Myocyte (in vitro differentiated cells): ENCODE measurements around the gene KRT37. TPM values are rescaled to one million over a fixed set of nuclear protein-coding genes. Genes with fewer than 3 reads are reported as not detected.
"Not testable (repeated sequence)": the region's sequence is repeated elsewhere in the genome, so short reads cannot be mapped to it uniquely, and the experiment has no call there.

Experiments used
- DNase-seq: peaks from one replicate; pipeline ENCODE4 v3.0.0-alpha.2; 2012; ENCODE audit warnings: low read depth
- total RNA-seq: library from RNA; depleted of rRNA; stranded (reverse); fragments of >200 nt; gene quantifications from 2 replicates; pipeline ENCODE4 v1.2.3, GENCODE V29; 2014

KRT37 gene
- total RNA-seq, 1 donor from 2014 or later: not detected

- DNase-seq: no peak
These were observed 12.9 kb upstream of the KRT37 start for GRCh38 chr17:41437254-41437653.

GRCh38 chr17:41434415-41434814 lies 10.0 kb upstream of the KRT37 start:
- no peak for DNase-seq

- DNase-seq: no peak
These were observed 9.6 kb upstream of the KRT37 start for GRCh38 chr17:41434005-41434404.

- no peak for DNase-seq
These were observed 9.2 kb upstream of the KRT37 start for GRCh38 chr17:41433586-41433985.

- DNase-seq: not testable (repeated sequence)
These were observed 6.0 kb upstream of the KRT37 start for GRCh38 chr17:41430376-41430775.

GRCh38 chr17:41429667-41430066 lies 5.3 kb upstream of the KRT37 start:
- DNase-seq: no peak

- peak; percentile 47 for DNase-seq
These were observed 4.4 kb upstream of the KRT37 start for GRCh38 chr17:41428591-41429291.

- not testable (repeated sequence) for DNase-seq
These were observed 1.8 kb downstream of the KRT37 start for GRCh38 chr17:41422586-41422985.

GRCh38 chr17:41421617-41422016 lies 2.8 kb downstream of the KRT37 start:
- DNase-seq: no peak

GRCh38 chr17:41421116-41421515 lies 3.3 kb downstream of the KRT37 start:
- no peak for DNase-seq

- no peak for DNase-seq
These were observed 4.3 kb downstream of the KRT37 start for GRCh38 chr17:41420134-41420533.

GRCh38 chr17:41419716-41420115 lies 4.7 kb downstream of the KRT37 start:
- DNase-seq: no peak

GRCh38 chr17:41418116-41418860 lies 6.1 kb downstream of the KRT37 start:
- no peak for DNase-seq

- DNase-seq: no peak
These were observed 6.8 kb downstream of the KRT37 start for GRCh38 chr17:41417576-41418015.

GRCh38 chr17:41417127-41417526 lies 7.3 kb downstream of the KRT37 start:
- DNase-seq: no peak

- no peak for DNase-seq
These were observed 7.9 kb downstream of the KRT37 start for GRCh38 chr17:41416479-41416878.

- DNase-seq: peak; percentile 61
These were observed 8.5 kb downstream of the KRT37 start for GRCh38 chr17:41415833-41416335.

GRCh38 chr17:41415411-41415810 lies 9.0 kb downstream of the KRT37 start:
- no peak for DNase-seq

GRCh38 chr17:41413982-41414381 lies 10.4 kb downstream of the KRT37 start:
- no peak for DNase-seq

GRCh38 chr17:41413353-41413957 lies 10.9 kb downstream of the KRT37 start:
- DNase-seq: no peak

- DNase-seq: no peak
These were observed 13.1 kb downstream of the KRT37 start for GRCh38 chr17:41411072-41411840.
